Left ventricle myocardium inferior (tissue), 1 donor: ENCODE data around the gene BOLA3. TPM values are rescaled to one million over a fixed set of nuclear protein-coding genes. Genes with fewer than 3 reads are reported as not detected.

Experiments used
- DNase-seq: peaks from one replicate; pipeline ENCODE4 v3.0.0-alpha.2; 2020
- H3K27ac ChIP-seq: fragments of 200-600 bp; replicated peaks from 2 replicates; pipeline ENCODE4 v1.8.0; 2021
- H3K27me3 ChIP-seq: fragments of 200-600 bp; 2 replicates; pipeline ENCODE4 v1.8.0; 2021; ENCODE audit warnings: low read depth
- H3K36me3 ChIP-seq: fragments of 200-600 bp; 2 replicates; pipeline ENCODE4 v1.8.0; 2021
- H3K4me1 ChIP-seq: fragments of 200-600 bp; 2 replicates; pipeline ENCODE4 v1.8.0; 2021
- H3K4me3 ChIP-seq: fragments of 200-600 bp; 2 replicates; pipeline ENCODE4 v1.8.0; 2021; ENCODE audit warnings: mild to moderate bottlenecking, moderate library complexity
- H3K9me3 ChIP-seq: fragments of 200-600 bp; replicated peaks from 2 replicates; pipeline ENCODE4 v1.8.0; 2021
- CTCF ChIP-seq: fragments of 200-600 bp; IDR thresholded peaks from 2 replicates; pipeline ENCODE4 v1.8.0; 2021; ENCODE audit warnings: antibody characterized with exemption, mild to moderate bottlenecking, borderline replicate concordance
- intact Hi-C: fragments of 100-400 bp; cut with micrococcal nuclease; formaldehyde crosslinking; loops from one replicate; pipeline ENCODE4 v1.11.0; 2022
- total RNA-seq: library from RNA; stranded (reverse); fragmentation: NEBNext Ultra II Directional; extraction: Animal tissue kit (Norgen Biotek cat#: 25700); gene quantifications from one replicate; pipeline ENCODE4 v1.2.1, GENCODE V29; 2021
- donor health status: DM: no; HTN: yes; CAD: no; lungs with severe emphysema.

Gene BOLA3
- total RNA-seq, 1 donor from 2014 or later = 81.2 TPM

GRCh38 chr2:74178211-74179062 lies 30.7 kb upstream of the BOLA3 start, which contains the start of gene MOB1A:
TSS of gene MOB1A (minus strand) at chr2:74178879. CDS start at chr2:74178674, 205 bp downstream.
- Histone ChIP-seq H3K4me1 (peaks cover 49% of the 10 kb centered on the region), H3K27ac (peak within 1 kb of the TSS; percentile 95)
- intact Hi-C loops = no loop called here

GRCh38 chr2:74177696-74178095 lies 30.0 kb upstream of the BOLA3 start:
- intact Hi-C loops = no loop called here
- Histone ChIP-seq H3K4me1 (peaks cover 51% of the 10 kb centered on the region), H3K9me3 (no peaks in the 10 kb centered on the region), H3K4me3 (peak overlapping the region; percentile 91), H3K36me3 (no peaks in the 10 kb centered on the region), H3K27me3 (no peaks in the 10 kb centered on the region), H3K27ac (peak overlapping the region; percentile 95)
- TF ChIP-seq CTCF = no peak
- DNase-seq = no peak

More at GRCh38 chr2:74178211-74179062, 30.7 kb upstream of the BOLA3 start, which contains the start of gene MOB1A:
- Histone ChIP-seq H3K9me3 (no peaks in the 10 kb centered on the region), H3K36me3 (no peaks in the 10 kb centered on the region), H3K4me3 (peak within 1 kb of the TSS; percentile 91), H3K27me3 (no peaks in the 10 kb centered on the region)
- no peak for TF ChIP-seq CTCF
- DNase-seq = peak; percentile 98

DNA sequence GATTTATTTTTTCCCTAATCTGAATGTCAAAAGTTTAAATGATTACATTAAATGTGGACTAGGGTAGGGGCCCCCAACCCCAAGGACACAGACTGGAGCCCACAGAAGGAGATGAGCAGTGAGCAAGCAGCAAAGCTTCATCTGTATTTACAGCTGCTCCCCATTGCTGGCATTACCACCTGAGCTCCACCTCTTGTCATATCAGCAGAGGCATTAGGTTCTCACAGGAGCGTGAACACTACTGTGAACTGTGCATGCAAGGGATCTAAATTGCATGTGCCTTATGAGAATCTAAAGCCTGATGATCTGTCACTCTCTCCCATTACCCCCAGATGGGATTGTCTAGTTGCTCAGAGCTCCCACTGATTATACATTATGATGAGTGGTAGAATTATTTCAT lies 27.2 kb upstream of the BOLA3 start:
- peaks cover 26% of the 10 kb centered on the region for H3K36me3 ChIP-seq
- no peak overlapping the region for H3K4me3 ChIP-seq
- peaks cover 53% of the 10 kb centered on the region for H3K4me1 ChIP-seq
- H3K9me3 ChIP-seq = no peaks in the 10 kb centered on the region
- no peaks in the 10 kb centered on the region for H3K27me3 ChIP-seq
- intact Hi-C loops = no loop called here
- DNase-seq = no peak
- no peak overlapping the region for H3K27ac ChIP-seq
- TF ChIP-seq CTCF = no peak

GRCh38 chr2:74168739-74169138 lies 21.0 kb upstream of the BOLA3 start:
- intact Hi-C loops = no loop called here
- H3K36me3 ChIP-seq = peaks cover 87% of the 10 kb centered on the region
- no peaks in the 10 kb centered on the region for H3K27me3 ChIP-seq
- peaks cover 8% of the 10 kb centered on the region for H3K9me3 ChIP-seq
- H3K27ac ChIP-seq = no peak overlapping the region
- no peak for TF ChIP-seq CTCF
- DNase-seq = no peak
- no peak overlapping the region for H3K4me3 ChIP-seq
- peaks cover 4% of the 10 kb centered on the region for H3K4me1 ChIP-seq

DNA sequence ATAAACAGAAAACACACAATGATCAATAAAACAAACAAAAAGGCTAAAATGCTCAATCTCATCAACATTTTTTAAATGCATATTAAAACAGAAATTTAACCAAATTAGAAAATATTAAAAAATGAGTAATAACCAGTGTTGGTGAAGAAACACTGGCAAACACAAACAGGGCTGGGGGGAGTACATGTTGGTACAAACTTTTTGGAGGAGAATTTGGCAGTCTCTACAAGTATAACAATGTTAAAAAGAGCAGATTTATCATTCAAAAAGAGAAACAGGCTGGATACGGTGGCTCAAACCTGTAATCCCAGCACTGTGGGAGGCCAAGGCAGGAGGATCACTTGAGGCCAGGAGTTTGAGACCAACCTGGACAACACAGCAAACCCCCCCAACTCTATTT lies 17.0 kb upstream of the BOLA3 start:
- Histone ChIP-seq H3K9me3 (peaks cover 8% of the 10 kb centered on the region), H3K27me3 (no peaks in the 10 kb centered on the region), H3K36me3 (peaks cover 97% of the 10 kb centered on the region), H3K4me3 (no peak overlapping the region), H3K4me1 (no peaks in the 10 kb centered on the region), H3K27ac (no peak overlapping the region)
- no peak for TF ChIP-seq CTCF
- intact Hi-C loops = no loop called here
- DNase-seq = no peak
